ENCODE data around the gene ELMO1. TPM values are rescaled to one million over a fixed set of nuclear protein-coding genes. Genes with fewer than 3 reads are reported as not detected.

The ELMO1 gene
- total and polyA plus RNA-seq, 2 experiments from 2014 or later = 9.6 to 10.8 TPM

- no peaks in the 10 kb centered on the region for H3K4me1 ChIP-seq (ENCODE audit: low read depth)
- H3K27ac ChIP-seq = no peak overlapping the region
- H3K9me3 ChIP-seq (ENCODE audit: low read depth) = no peaks in the 10 kb centered on the region
- H3K4me3 ChIP-seq = no peak overlapping the region
- TF ChIP-seq CTCF (IDR thresholded peaks at IDR 0.05; ENCODE audit: low read depth, low read length) = no peak
- H3K27me3 ChIP-seq = no peaks in the 10 kb centered on the region
- DNase-seq (ENCODE audit: low read depth in 1 of 2, low spot score in 1 of 2) = no peak
- H3K36me3 ChIP-seq = no peaks in the 10 kb centered on the region
Measured at GRCh38 chr7:37337522-37337921, 111.1 kb downstream of the ELMO1 start.

GRCh38 chr7:37336259-37336658 is 112.4 kb downstream of the ELMO1 start:
- H3K27me3 ChIP-seq = no peaks in the 10 kb centered on the region

DNA sequence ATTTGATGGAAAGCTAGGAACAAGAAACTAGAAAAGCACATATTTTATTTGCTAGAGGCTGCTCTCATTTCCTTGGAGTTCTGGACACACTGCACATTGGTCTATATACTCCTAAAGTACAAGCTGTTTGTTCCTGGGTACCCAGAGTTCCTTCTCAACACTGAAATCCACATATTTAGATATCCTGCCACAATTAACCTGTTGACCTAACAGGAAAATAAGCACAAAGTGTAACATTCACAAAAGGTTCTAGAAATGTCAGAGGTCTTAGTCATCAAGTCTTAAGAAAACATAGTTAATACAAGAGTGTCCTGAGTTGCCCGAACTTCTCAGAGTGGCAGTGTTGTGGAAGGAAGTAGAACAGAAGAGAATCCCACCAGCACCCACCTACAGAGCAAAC is 115.6 kb downstream of the ELMO1 start:
- H3K36me3 ChIP-seq = no peaks in the 10 kb centered on the region

More at GRCh38 chr7:37336259-37336658, 112.4 kb downstream of the ELMO1 start:
- Histone ChIP-seq H3K4me1 (ENCODE audit: low read depth) (no peaks in the 10 kb centered on the region), H3K36me3 (no peaks in the 10 kb centered on the region), H3K9me3 (ENCODE audit: low read depth) (no peaks in the 10 kb centered on the region), H3K27ac (no peak overlapping the region), H3K4me3 (no peak overlapping the region)
- no peak for DNase-seq (ENCODE audit: low read depth in 1 of 2, low spot score in 1 of 2)
- no peak for TF ChIP-seq CTCF (IDR thresholded peaks at IDR 0.05; ENCODE audit: low read depth, low read length)

DNA sequence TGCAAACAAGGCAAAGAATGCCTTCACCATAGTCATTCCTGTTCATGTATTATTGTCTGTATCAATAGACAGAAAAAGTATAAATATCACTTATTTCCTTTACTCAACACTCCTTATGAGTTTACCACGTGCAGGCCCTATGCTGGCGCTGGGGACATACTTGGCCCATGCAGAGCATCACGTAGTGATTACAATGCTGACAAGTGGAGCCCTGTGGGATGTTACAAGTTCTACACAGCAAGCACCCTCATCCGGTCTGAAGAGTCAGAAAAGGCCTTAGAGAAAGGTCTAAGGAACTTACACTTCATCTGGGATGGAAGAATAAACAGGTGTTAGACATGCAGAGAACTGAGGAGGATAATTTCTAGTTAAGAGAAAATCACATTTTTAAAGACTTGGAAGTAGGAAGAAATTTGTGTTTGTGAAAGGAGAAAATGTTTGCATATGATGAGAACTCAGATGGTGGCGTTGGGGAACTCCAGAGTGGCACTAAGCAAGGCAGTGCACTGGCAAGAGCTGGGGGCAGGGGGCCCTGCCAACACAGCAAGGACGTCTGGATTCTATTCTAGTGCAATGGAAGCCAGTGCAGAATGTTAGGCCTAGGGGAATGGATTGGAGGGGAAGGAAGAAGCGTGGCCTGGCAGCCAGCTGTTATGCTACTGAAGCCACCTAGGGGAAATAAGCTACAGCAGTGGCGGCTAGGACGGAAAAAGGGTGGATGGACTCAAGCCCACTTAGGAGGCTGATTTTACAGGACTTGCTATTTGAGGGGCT is 116.2 kb downstream of the ELMO1 start:
- H3K27ac ChIP-seq = no peak overlapping the region
- no peak overlapping the region for H3K4me3 ChIP-seq
- TF ChIP-seq CTCF (IDR thresholded peaks at IDR 0.05; ENCODE audit: low read depth, low read length) = no peak
- no peak for DNase-seq (ENCODE audit: low read depth in 1 of 2, low spot score in 1 of 2)
- no peaks in the 10 kb centered on the region for H3K4me1 ChIP-seq (ENCODE audit: low read depth)
- no peaks in the 10 kb centered on the region for H3K36me3 ChIP-seq
- H3K9me3 ChIP-seq (ENCODE audit: low read depth) = no peaks in the 10 kb centered on the region
- no peaks in the 10 kb centered on the region for H3K27me3 ChIP-seq

More for the DNA sequence above, 115.6 kb downstream of the ELMO1 start:
- DNase-seq (ENCODE audit: low read depth in 1 of 2, low spot score in 1 of 2) = no peak
- TF ChIP-seq CTCF (IDR thresholded peaks at IDR 0.05; ENCODE audit: low read depth, low read length) = no peak
- Histone ChIP-seq H3K27me3 (no peaks in the 10 kb centered on the region), H3K4me3 (no peak overlapping the region), H3K9me3 (ENCODE audit: low read depth) (no peaks in the 10 kb centered on the region), H3K27ac (no peak overlapping the region), H3K4me1 (ENCODE audit: low read depth) (no peaks in the 10 kb centered on the region)

GRCh38 chr7:37330775-37331174 is 117.9 kb downstream of the ELMO1 start:
- Histone ChIP-seq H3K9me3 (ENCODE audit: low read depth) (no peaks in the 10 kb centered on the region), H3K36me3 (no peaks in the 10 kb centered on the region), H3K4me3 (no peak overlapping the region), H3K27me3 (no peaks in the 10 kb centered on the region), H3K4me1 (ENCODE audit: low read depth) (no peaks in the 10 kb centered on the region), H3K27ac (no peak overlapping the region)
- no peak for DNase-seq (ENCODE audit: low read depth in 1 of 2, low spot score in 1 of 2)
- no peak for TF ChIP-seq CTCF (IDR thresholded peaks at IDR 0.05; ENCODE audit: low read depth, low read length)
